ENCODE data around the gene PLAAT1. TPM values are rescaled to one million over a fixed set of nuclear protein-coding genes. Genes with fewer than 3 reads are reported as not detected.

Gene PLAAT1
- total RNA-seq, 2 donors from 2014 or later, result 5.7 to 5.9 TPM

Other genes with a start within 250 kb of the PLAAT1 start
- not detected for gene ATP13A5, start 137.5 kb downstream of the PLAAT1 start, total RNA-seq